HEK293 (cell line): Measurements from ENCODE around the gene SLC35G2.

Source experiments
- OSR2 ChIP-seq: fragments of 450-650 bp; formaldehyde crosslinking; IDR thresholded peaks from 2 replicates; pipeline ENCODE4 v1.5.1; 2016; ENCODE audit warnings: missing biosample characterization, missing genetic modification characterization
- SP2 ChIP-seq: fragments of 450-650 bp; formaldehyde crosslinking; IDR thresholded peaks from 2 replicates; pipeline ENCODE4 v1.5.1; 2016; ENCODE audit warnings: missing biosample characterization, missing genetic modification characterization
- YY1 ChIP-seq: fragments of 450-650 bp; formaldehyde crosslinking; IDR thresholded peaks from 2 replicates; pipeline ENCODE4 v1.5.1; 2018; ENCODE audit warnings: missing biosample characterization, missing genetic modification characterization
- YY2 ChIP-seq: fragments of 450-650 bp; formaldehyde crosslinking; IDR thresholded peaks from 2 replicates; pipeline ENCODE4 v1.5.1; 2016; ENCODE audit warnings: missing biosample characterization, missing genetic modification characterization
- ZNF302 ChIP-seq: fragments of 450-650 bp; formaldehyde crosslinking; IDR thresholded peaks from 2 replicates; pipeline ENCODE4 v1.5.1; 2016; ENCODE audit warnings: missing biosample characterization, missing genetic modification characterization, low read depth
- ZNF341 ChIP-seq: fragments of 450-650 bp; formaldehyde crosslinking; IDR thresholded peaks from 2 replicates; pipeline ENCODE4; 2016; ENCODE audit warnings: low read depth, missing biosample characterization, missing genetic modification characterization
- ZNF623 ChIP-seq: fragments of 450-650 bp; formaldehyde crosslinking; IDR thresholded peaks from 2 replicates; pipeline ENCODE4 v1.5.1; 2016; ENCODE audit warnings: missing biosample characterization, missing genetic modification characterization
- TF ChIP-seq, protein P1 (sequence below): fragments of 450-650 bp; formaldehyde crosslinking; IDR thresholded peaks from 2 replicates; pipeline ENCODE4 v1.5.1; 2017; ENCODE audit warnings: missing biosample characterization, missing genetic modification characterization
- TF ChIP-seq, protein P2 (sequence below): IDR thresholded peaks from 2 replicates; pipeline ENCODE4 v1.6.1; 2011; ENCODE audit warnings: mild to moderate bottlenecking, low read depth, low read length, borderline replicate concordance
- TF ChIP-seq, protein P3 (sequence below): fragments of 450-650 bp; formaldehyde crosslinking; conservative IDR thresholded peaks from 2 replicates; pipeline ENCODE4 v1.5.1; 2016; ENCODE audit warnings: low read depth, missing biosample characterization, missing genetic modification characterization

DNA sequence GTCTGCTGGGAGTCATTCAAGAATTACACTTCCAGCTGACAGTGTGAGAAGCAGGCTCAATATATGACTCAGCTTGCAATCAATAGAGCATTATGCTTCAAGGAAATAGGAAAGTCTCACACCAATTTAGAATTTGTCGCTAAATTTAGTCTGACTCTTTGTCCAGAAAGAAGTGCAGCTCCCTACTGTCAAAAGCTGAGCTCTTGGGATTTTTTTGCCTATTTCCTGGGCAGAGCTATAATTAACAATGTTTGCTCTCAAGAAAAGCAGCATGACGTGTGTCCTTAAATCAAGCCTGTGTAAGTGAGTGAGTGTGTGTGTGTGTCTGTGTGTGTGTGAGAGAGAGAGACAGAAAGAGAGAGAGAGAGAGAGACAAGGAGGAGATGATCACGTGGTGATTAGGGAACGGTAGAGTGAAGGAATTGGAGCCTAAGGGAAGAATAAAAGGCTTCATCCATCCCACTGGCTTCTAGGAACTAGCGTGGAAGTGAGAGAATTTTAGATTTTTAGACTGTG, 16.4 kb upstream of the SLC35G2 start:
- TF ChIP-seq, protein P1, sequence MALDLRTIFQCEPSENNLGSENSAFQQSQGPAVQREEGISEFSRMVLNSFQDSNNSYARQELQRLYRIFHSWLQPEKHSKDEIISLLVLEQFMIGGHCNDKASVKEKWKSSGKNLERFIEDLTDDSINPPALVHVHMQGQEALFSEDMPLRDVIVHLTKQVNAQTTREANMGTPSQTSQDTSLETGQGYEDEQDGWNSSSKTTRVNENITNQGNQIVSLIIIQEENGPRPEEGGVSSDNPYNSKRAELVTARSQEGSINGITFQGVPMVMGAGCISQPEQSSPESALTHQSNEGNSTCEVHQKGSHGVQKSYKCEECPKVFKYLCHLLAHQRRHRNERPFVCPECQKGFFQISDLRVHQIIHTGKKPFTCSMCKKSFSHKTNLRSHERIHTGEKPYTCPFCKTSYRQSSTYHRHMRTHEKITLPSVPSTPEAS (tag by site-specific recombination), result peak; percentile 93
- TF ChIP-seq ZNF341 (tag by site-specific recombination) (no peak), SP2 (tag by site-specific recombination) (no peak), ZNF623 (peak; percentile 43), ZNF302 (tag by site-specific recombination) (0 out of 2 replicates have a peak, but pooled peaks have one; percentile 58), YY2 (tag by site-specific recombination) (no peak), OSR2 (peak; percentile 47; the same call in 1 of the 2 replicates), YY1 (tag by site-specific recombination) (no peak)
- TF ChIP-seq, protein P2, sequence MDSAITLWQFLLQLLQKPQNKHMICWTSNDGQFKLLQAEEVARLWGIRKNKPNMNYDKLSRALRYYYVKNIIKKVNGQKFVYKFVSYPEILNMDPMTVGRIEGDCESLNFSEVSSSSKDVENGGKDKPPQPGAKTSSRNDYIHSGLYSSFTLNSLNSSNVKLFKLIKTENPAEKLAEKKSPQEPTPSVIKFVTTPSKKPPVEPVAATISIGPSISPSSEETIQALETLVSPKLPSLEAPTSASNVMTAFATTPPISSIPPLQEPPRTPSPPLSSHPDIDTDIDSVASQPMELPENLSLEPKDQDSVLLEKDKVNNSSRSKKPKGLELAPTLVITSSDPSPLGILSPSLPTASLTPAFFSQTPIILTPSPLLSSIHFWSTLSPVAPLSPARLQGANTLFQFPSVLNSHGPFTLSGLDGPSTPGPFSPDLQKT, result no peak
- TF ChIP-seq, protein P3, sequence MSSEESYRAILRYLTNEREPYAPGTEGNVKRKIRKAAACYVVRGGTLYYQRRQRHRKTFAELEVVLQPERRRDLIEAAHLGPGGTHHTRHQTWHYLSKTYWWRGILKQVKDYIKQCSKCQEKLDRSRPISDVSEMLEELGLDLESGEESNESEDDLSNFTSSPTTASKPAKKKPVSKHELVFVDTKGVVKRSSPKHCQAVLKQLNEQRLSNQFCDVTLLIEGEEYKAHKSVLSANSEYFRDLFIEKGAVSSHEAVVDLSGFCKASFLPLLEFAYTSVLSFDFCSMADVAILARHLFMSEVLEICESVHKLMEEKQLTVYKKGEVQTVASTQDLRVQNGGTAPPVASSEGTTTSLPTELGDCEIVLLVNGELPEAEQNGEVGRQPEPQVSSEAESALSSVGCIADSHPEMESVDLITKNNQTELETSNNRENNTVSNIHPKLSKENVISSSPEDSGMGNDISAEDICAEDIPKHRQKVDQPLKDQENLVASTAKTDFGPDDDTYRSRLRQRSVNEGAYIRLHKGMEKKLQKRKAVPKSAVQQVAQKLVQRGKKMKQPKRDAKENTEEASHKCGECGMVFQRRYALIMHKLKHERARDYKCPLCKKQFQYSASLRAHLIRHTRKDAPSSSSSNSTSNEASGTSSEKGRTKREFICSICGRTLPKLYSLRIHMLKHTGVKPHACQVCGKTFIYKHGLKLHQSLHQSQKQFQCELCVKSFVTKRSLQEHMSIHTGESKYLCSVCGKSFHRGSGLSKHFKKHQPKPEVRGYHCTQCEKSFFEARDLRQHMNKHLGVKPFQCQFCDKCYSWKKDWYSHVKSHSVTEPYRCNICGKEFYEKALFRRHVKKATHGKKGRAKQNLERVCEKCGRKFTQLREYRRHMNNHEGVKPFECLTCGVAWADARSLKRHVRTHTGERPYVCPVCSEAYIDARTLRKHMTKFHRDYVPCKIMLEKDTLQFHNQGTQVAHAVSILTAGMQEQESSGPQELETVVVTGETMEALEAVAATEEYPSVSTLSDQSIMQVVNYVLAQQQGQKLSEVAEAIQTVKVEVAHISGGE, result peak; percentile 42; the same call in 1 of the 2 replicates
